VCaP (cell line): ENCODE measurements around the gene TFE3.

Experiments used
- H3K27ac ChIP-seq: fragments of 450-650 bp; 2 replicates; pipeline ENCODE4 v1.5.1; 2017
- CTCF ChIP-seq: fragments of 450-650 bp; conservative IDR thresholded peaks from 2 replicates; pipeline ENCODE4 v1.5.1; 2017; ENCODE audit warnings: mild to moderate bottlenecking, moderate library complexity

Gene TFE3

GRCh38 chrX:49066690-49067089, 23.5 kb upstream of the TFE3 start:
- no peak overlapping the region for H3K27ac ChIP-seq
- no peak for TF ChIP-seq CTCF

GRCh38 chrX:49066278-49066677, 23.1 kb upstream of the TFE3 start:
- no peak overlapping the region for H3K27ac ChIP-seq
- TF ChIP-seq CTCF = no peak

GRCh38 chrX:49064735-49065134, 21.6 kb upstream of the TFE3 start:
- TF ChIP-seq CTCF = no peak
- H3K27ac ChIP-seq = no peak overlapping the region

GRCh38 chrX:49064303-49064702, 21.1 kb upstream of the TFE3 start:
- no peak for TF ChIP-seq CTCF
- H3K27ac ChIP-seq = no peak overlapping the region

DNA sequence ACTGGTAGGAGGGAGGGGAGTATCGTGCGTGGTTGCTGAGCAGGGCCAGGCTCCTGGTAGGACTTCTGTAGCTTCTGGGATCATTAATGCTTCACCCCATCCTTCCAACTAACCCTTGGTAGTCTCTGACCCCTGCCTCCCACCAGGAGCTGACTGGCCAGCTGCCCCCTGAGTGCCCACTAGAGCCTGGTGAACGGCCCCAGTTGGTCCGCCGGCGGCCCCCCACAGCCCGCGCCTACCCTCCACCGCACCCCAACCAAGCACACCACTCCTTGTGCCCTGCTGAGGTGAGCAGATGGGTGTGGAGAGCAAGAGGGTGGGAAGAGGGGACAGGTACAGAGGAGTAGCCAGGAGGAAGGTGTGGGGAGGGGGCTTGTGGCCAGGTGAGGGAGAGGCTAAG, 20.6 kb upstream of the TFE3 start:
- no peak overlapping the region for H3K27ac ChIP-seq
- TF ChIP-seq CTCF = no peak

DNA sequence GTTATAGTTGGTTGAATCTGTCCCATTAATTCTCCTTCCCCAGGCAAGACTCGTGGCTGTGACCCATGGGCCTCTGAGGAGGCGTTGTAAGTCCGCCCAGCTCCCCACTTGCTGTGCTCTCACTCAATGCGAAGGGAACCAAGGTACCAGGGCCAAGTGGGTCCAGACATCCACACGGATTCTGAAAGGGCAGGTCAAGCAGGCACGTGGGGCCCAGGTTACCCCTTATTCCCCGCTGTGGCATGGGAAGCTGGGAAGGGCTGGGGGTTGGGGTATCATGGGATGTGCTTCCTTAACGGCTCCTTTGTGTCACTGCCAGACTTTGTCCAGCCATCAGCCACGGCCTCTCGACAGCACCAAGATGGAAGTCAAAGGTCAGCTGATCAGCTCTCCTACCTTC, 18.8 kb upstream of the TFE3 start:
- no peak for TF ChIP-seq CTCF
- no peak overlapping the region for H3K27ac ChIP-seq

DNA sequence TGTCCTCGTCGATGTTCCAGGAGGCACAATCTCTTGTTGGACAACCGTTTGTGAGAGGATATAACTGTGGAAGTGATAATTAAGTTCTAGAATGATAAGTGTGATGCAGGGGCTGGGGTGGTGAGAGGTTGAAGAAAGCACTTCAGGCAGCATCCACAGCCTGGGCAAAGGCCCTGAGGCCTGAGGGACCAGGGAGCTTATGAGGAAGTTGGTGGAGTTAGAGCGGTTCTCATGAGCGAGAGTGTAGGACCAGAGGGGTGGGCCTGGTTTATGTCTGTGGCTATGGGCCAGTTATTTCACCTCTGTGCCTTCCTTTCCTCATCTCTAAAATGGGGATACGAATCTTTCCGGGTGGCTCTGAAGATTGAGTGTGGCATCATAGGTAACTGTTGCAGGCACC, 18.3 kb upstream of the TFE3 start:
- TF ChIP-seq CTCF = no peak
- H3K27ac ChIP-seq = no peak overlapping the region

- no peak for TF ChIP-seq CTCF
- H3K27ac ChIP-seq = no peak overlapping the region
Measured at GRCh38 chrX:49060914-49061313, 17.8 kb upstream of the TFE3 start.
